ENCODE data around the gene MSI1.

The MSI1 gene

GRCh38 chr12:120381752-120382419 lies 12.9 kb upstream of the MSI1 start:
- Histone ChIP-seq H3K9ac (ENCODE audit: low read depth, low read length) (no peak overlapping the region), H2AFZ (ENCODE audit: low read depth, low read length) (no peak overlapping the region), H4K20me1 (ENCODE audit: insufficient read depth, low read length) (no peaks in the 10 kb centered on the region), H3K27ac (ENCODE audit: low read length) (no peak overlapping the region), H3K36me3 (ENCODE audit: insufficient read depth, low read length) (no peaks in the 10 kb centered on the region), H3K4me3 (ENCODE audit: low read depth in 1 of 2, low read length in 2 of 2) (no peak overlapping the region), H3K4me1 (ENCODE audit: insufficient read depth, low read length) (no peaks in the 10 kb centered on the region), H3K27me3 (ENCODE audit: insufficient read depth, low read length, poor library complexity) (peaks cover 9% of the 10 kb centered on the region), H3K4me2 (ENCODE audit: insufficient read depth, low read length) (no peak overlapping the region), H3K9me3 (ENCODE audit: insufficient read depth, low read length, severe bottlenecking) (no peaks in the 10 kb centered on the region), H3K79me2 (ENCODE audit: insufficient read depth, low read length) (no peaks in the 10 kb centered on the region)
- TF ChIP-seq CTCF (IDR thresholded peaks at IDR 0.05; ENCODE audit: borderline replicate concordance, extremely low read depth, low read length, poor library complexity, severe bottlenecking) (no peak), EZH2 (IDR thresholded peaks at IDR 0.05; ENCODE audit: borderline replicate concordance, low read depth, low read length, severe bottlenecking) (no peak)
- DNase-seq (no peak), ATAC-seq (ENCODE audit: insufficient read depth, low read depth) (no peak)

DNA sequence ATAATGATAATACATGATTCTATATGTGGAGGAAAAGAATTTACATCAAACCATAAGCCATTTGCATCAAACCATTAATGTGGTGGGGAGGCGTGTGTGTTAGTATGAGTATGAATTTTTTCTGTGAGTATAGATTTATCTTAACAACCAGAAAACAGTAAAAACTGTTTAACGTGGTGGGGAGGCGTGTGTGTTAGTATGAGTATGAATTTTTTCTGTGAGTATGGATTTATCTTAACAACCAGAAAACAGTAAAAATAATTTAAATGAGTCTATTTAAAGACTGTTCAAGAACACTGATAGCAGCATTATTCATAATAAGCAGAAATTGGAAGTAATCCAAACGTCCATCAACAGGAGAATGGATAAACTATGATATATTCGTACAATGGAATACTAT lies 9.1 kb upstream of the MSI1 start:
- DNase-seq (no peak), ATAC-seq (ENCODE audit: insufficient read depth, low read depth) (no peak)
- TF ChIP-seq CTCF (IDR thresholded peaks at IDR 0.05; ENCODE audit: borderline replicate concordance, extremely low read depth, low read length, poor library complexity, severe bottlenecking): no peak
- TF ChIP-seq EZH2 (IDR thresholded peaks at IDR 0.05; ENCODE audit: borderline replicate concordance, low read depth, low read length, severe bottlenecking): no peak
- no peaks in the 10 kb centered on the region for H4K20me1 ChIP-seq (ENCODE audit: insufficient read depth, low read length)
- H3K4me3 ChIP-seq (ENCODE audit: low read depth in 1 of 2, low read length in 2 of 2): no peak overlapping the region
- H3K4me2 ChIP-seq (ENCODE audit: insufficient read depth, low read length): no peak overlapping the region
- H3K79me2 ChIP-seq (ENCODE audit: insufficient read depth, low read length): no peaks in the 10 kb centered on the region
- H3K27me3 ChIP-seq (ENCODE audit: insufficient read depth, low read length, poor library complexity): peaks cover 20% of the 10 kb centered on the region
- H3K9ac ChIP-seq (ENCODE audit: low read depth, low read length): no peak overlapping the region
- no peak overlapping the region for H2AFZ ChIP-seq (ENCODE audit: low read depth, low read length)
- H3K4me1 ChIP-seq (ENCODE audit: insufficient read depth, low read length): no peaks in the 10 kb centered on the region
- H3K27ac ChIP-seq (ENCODE audit: low read length): no peak overlapping the region
- H3K36me3 ChIP-seq (ENCODE audit: insufficient read depth, low read length): no peaks in the 10 kb centered on the region
- no peaks in the 10 kb centered on the region for H3K9me3 ChIP-seq (ENCODE audit: insufficient read depth, low read length, severe bottlenecking)

DNA sequence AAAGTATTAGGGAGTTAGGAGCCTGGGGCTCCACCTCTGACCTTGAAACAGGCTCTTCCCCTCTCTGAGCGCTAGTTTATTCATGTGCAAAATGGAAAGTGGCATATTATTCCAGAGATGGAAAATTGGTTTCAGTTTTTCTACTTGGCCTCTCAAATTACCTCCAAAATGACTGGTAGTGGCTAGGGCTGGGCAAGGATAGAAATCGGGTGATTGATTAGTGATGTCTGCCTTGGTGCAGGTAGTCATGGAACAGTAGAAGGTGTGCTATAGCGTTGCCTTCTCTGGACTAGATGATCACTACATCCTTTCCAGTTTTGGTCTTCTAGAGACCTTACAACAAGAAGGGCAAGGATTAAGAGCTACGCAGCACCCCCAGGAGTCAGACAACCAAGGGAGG lies 8.6 kb upstream of the MSI1 start:
- Histone ChIP-seq H3K4me3 (ENCODE audit: low read depth in 1 of 2, low read length in 2 of 2) (no peak overlapping the region), H3K27me3 (ENCODE audit: insufficient read depth, low read length, poor library complexity) (peaks cover 20% of the 10 kb centered on the region), H3K36me3 (ENCODE audit: insufficient read depth, low read length) (no peaks in the 10 kb centered on the region), H3K4me1 (ENCODE audit: insufficient read depth, low read length) (no peaks in the 10 kb centered on the region), H3K4me2 (ENCODE audit: insufficient read depth, low read length) (no peak overlapping the region), H3K79me2 (ENCODE audit: insufficient read depth, low read length) (no peaks in the 10 kb centered on the region), H3K9ac (ENCODE audit: low read depth, low read length) (no peak overlapping the region), H2AFZ (ENCODE audit: low read depth, low read length) (no peak overlapping the region), H3K9me3 (ENCODE audit: insufficient read depth, low read length, severe bottlenecking) (no peaks in the 10 kb centered on the region), H3K27ac (ENCODE audit: low read length) (no peak overlapping the region), H4K20me1 (ENCODE audit: insufficient read depth, low read length) (no peaks in the 10 kb centered on the region)
- no peak for TF ChIP-seq CTCF (IDR thresholded peaks at IDR 0.05; ENCODE audit: borderline replicate concordance, extremely low read depth, low read length, poor library complexity, severe bottlenecking)
- TF ChIP-seq EZH2 (IDR thresholded peaks at IDR 0.05; ENCODE audit: borderline replicate concordance, low read depth, low read length, severe bottlenecking): no peak
- ATAC-seq (ENCODE audit: insufficient read depth, low read depth) (no peak), DNase-seq (no peak)

Measured in DND-41 (cell line).